H9 (cell line): Measurements from ENCODE around the gene EGFR. TPM values are rescaled to one million over a fixed set of nuclear protein-coding genes. Genes with fewer than 3 reads are reported as not detected.

Experiments used
- DNase-seq: peaks from one replicate; pipeline ENCODE4 v3.0.0-alpha.2; 2017
- H2AFZ ChIP-seq: one replicate; pipeline ENCODE4 v1.6.1; 2013; ENCODE audit warnings: mild to moderate bottlenecking, low read length, control low read depth, moderate library complexity
- H2AK5ac ChIP-seq: 2 replicates; pipeline ENCODE4 v1.6.1; 2013; ENCODE audit warnings: low read length, control low read depth, mixed read lengths; ENCODE audit not compliant: insufficient read length
- H2BK120ac ChIP-seq: one replicate; pipeline ENCODE4 v1.6.1; 2013; ENCODE audit warnings: low read depth, mild to moderate bottlenecking, low read length, control low read depth, inconsistent platforms; ENCODE audit not compliant: poor library complexity, severe bottlenecking
- H2BK12ac ChIP-seq: 2 replicates; pipeline ENCODE4 v1.6.1; 2013; ENCODE audit warnings: low read length, control low read depth, mixed read lengths, low read depth; ENCODE audit not compliant: insufficient read length
- H2BK15ac ChIP-seq: 2 replicates; pipeline ENCODE4 v1.6.1; 2013; ENCODE audit warnings: low read depth, low read length, control low read depth
- H2BK20ac ChIP-seq: one replicate; pipeline ENCODE4 v1.6.1; 2013; ENCODE audit warnings: low read depth, mild to moderate bottlenecking, low read length, control low read depth, inconsistent platforms; ENCODE audit not compliant: poor library complexity, severe bottlenecking
- H2BK5ac ChIP-seq: 2 replicates; pipeline ENCODE4 v1.6.1; 2013; ENCODE audit warnings: low read length, control low read depth, mixed read lengths; ENCODE audit not compliant: insufficient read length
- H3K14ac ChIP-seq: 2 replicates; pipeline ENCODE4 v1.6.1; 2013; ENCODE audit warnings: low read length, control low read depth; ENCODE audit not compliant: insufficient read depth
- H3K18ac ChIP-seq: 2 replicates; pipeline ENCODE4 v1.6.1; 2013; ENCODE audit warnings: low read depth, mild to moderate bottlenecking, mixed read lengths, low read length, control low read depth; ENCODE audit not compliant: insufficient read length
- H3K23ac ChIP-seq: 2 replicates; pipeline ENCODE4 v1.6.1; 2013; ENCODE audit warnings: low read length, control low read depth, mixed read lengths, low read depth; ENCODE audit not compliant: insufficient read length
- H3K23me2 ChIP-seq: 2 replicates; pipeline ENCODE4 v1.6.1; 2013; ENCODE audit warnings: low read depth, mild to moderate bottlenecking, mixed read lengths, low read length, control low read depth; ENCODE audit not compliant: insufficient read length, poor library complexity, severe bottlenecking
- H3K27ac ChIP-seq: 2 replicates; pipeline ENCODE4 v1.5.1; 2013; ENCODE audit warnings: low read length, control low read depth, mixed read lengths, low read depth; ENCODE audit not compliant: insufficient read length
- H3K27me3 ChIP-seq: 2 replicates; pipeline ENCODE4 v1.6.1; 2013; ENCODE audit warnings: low read length, control low read depth, inconsistent platforms; ENCODE audit not compliant: insufficient read depth
- H3K4ac ChIP-seq: 2 replicates; pipeline ENCODE4 v1.6.1; 2013; ENCODE audit warnings: low read depth, mild to moderate bottlenecking, control low read depth, inconsistent platforms, low read length, moderate library complexity
- H3K4me1 ChIP-seq: 2 replicates; pipeline ENCODE4 v1.6.1; 2013; ENCODE audit warnings: low read length, control low read depth, inconsistent platforms; ENCODE audit not compliant: insufficient read depth
- H3K4me2 ChIP-seq: 2 replicates; pipeline ENCODE4 v1.6.1; 2013; ENCODE audit warnings: low read length, control low read depth, mixed read lengths; ENCODE audit not compliant: insufficient read length, insufficient read depth
- H3K56ac ChIP-seq: 2 replicates; pipeline ENCODE4 v1.6.1; 2013; ENCODE audit warnings: low read depth, mild to moderate bottlenecking, mixed read lengths, low read length, control low read depth; ENCODE audit not compliant: insufficient read length
- H3K79me1 ChIP-seq: 2 replicates; pipeline ENCODE4 v1.6.1; 2013; ENCODE audit warnings: low read depth, mild to moderate bottlenecking, moderate library complexity, low read length, control low read depth, inconsistent platforms; ENCODE audit not compliant: insufficient read depth, poor library complexity, severe bottlenecking
- H3K79me2 ChIP-seq: 2 replicates; pipeline ENCODE4 v1.6.1; 2013; ENCODE audit warnings: low read length, control low read depth, inconsistent platforms; ENCODE audit not compliant: insufficient read depth
- H3K9ac ChIP-seq: 2 replicates; pipeline ENCODE4 v1.6.1; 2013; ENCODE audit warnings: low read length, control low read depth, mixed read lengths; ENCODE audit not compliant: insufficient read length; ENCODE audit errors: extremely low read depth
- H3K9me3 ChIP-seq: one replicate; pipeline ENCODE4 v1.6.1; 2013; ENCODE audit warnings: low read depth, low read length, inconsistent platforms; ENCODE audit not compliant: control insufficient read depth
- H3T11ph ChIP-seq: one replicate; pipeline ENCODE4 v1.6.1; 2013; ENCODE audit warnings: mild to moderate bottlenecking, low read length, control low read depth, inconsistent platforms
- H4K20me1 ChIP-seq: one replicate; pipeline ENCODE4 v1.6.1; 2013; ENCODE audit not compliant: control insufficient read depth, insufficient read length, insufficient read depth
- H4K5ac ChIP-seq: 2 replicates; pipeline ENCODE4 v1.6.1; 2013; ENCODE audit warnings: low read depth, mild to moderate bottlenecking, mixed read lengths, low read length, control low read depth; ENCODE audit not compliant: insufficient read length
- H4K8ac ChIP-seq: replicated peaks from 2 replicates; pipeline ENCODE4 v1.6.1; 2013; ENCODE audit warnings: low read length, control low read depth, mixed read lengths, low read depth; ENCODE audit not compliant: insufficient read length
- H4K91ac ChIP-seq: 2 replicates; pipeline ENCODE4 v1.6.1; 2013; ENCODE audit warnings: low read depth, mild to moderate bottlenecking, moderate library complexity, mixed read lengths, low read length, control low read depth; ENCODE audit not compliant: insufficient read length
- H3K27ac Mint-ChIP-seq, 3 experiments: 2 replicates in 2 of 3; 3 replicates in 1 of 3; pipeline ENCODE4 v1.8.0; 2020 to 2021; ENCODE audit warnings: mixed read lengths in 3 of 3, mild to moderate bottlenecking in 1 of 3, moderate library complexity in 1 of 3
- H3K27me3 Mint-ChIP-seq: 2 replicates; pipeline ENCODE4 v1.8.0; 2021; ENCODE audit warnings: low read depth, mild to moderate bottlenecking, moderate library complexity, mixed read lengths
- H3K36me3 Mint-ChIP-seq, 3 experiments: 2 replicates in 2 of 3; 3 replicates in 1 of 3; pipeline ENCODE4 v1.8.0; 2020 to 2021; ENCODE audit warnings: low read depth in 3 of 3, mixed read lengths in 3 of 3; ENCODE audit not compliant: insufficient read depth in 1 of 3
- H3K4me1 Mint-ChIP-seq, 2 experiments: 2 replicates each; pipeline ENCODE4 v1.8.0; 2020; ENCODE audit warnings: mixed read lengths in 2 of 2
- H3K4me3 Mint-ChIP-seq, 2 experiments: 2 replicates in 1 of 2; 3 replicates in 1 of 2; pipeline ENCODE4 v1.8.0; 2020 to 2021; ENCODE audit warnings: mild to moderate bottlenecking in 2 of 2, mixed read lengths in 2 of 2, moderate library complexity in 1 of 2
- H3K9me3 Mint-ChIP-seq, 2 experiments: 2 replicates in 1 of 2; 3 replicates in 1 of 2; pipeline ENCODE4 v1.8.0; 2020; ENCODE audit warnings: mild to moderate bottlenecking in 2 of 2, mixed read lengths in 2 of 2, moderate library complexity in 1 of 2
- WGBS: extraction: QIAGEN DNeasy Blood & Tissue Kit; methylation state at CpG from one replicate; pipeline ENCODE4 v1.1.7; 2013; ENCODE audit warnings: missing lambda C conversion rate, low lambda C conversion rate, mixed read lengths; ENCODE audit not compliant: insufficient read length; ENCODE audit errors: extremely low coverage; 5-methylcytosine and 5-hydroxymethylcytosine counted together
- total RNA-seq: library from RNA; stranded (reverse); gene quantifications from 2 replicates; pipeline ENCODE4 v1.2.1, GENCODE V29; 2021
- TF ChIP-seq, protein P1 (sequence below): fragments of 200-600 bp; sonication (generic); conservative IDR thresholded peaks from 3 replicates; pipeline ENCODE4 v1.8.0; 2021; ENCODE audit warnings: antibody characterized with exemption, mild to moderate bottlenecking

Gene EGFR
- total RNA-seq, 1 experiment from 2014 or later, result 3.3 TPM

DNA sequence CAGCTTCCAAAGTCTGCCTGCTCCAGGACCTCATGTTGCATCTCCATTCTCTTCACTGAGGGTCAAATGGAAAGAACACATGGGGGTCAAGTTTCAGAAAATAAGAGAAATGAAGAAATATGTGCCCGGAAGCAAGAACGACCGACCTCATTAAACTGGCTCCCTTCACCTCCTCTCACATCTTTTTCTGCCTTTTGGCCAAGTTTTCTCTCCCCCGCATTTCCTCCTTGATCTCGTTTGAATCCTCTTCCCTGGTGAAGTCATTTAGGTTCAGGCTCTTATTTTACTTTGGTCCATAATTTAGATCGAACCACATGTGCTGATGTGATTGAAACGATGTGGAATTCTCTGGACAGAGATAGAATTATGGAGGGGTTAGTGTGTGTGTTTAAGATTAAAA is 44.2 kb downstream of the EGFR start:
- Histone ChIP-seq H4K5ac (no peak overlapping the region), H3K9ac (no peak overlapping the region), H3K27ac (no peak overlapping the region), H2AFZ (no peak overlapping the region), H3K4ac (no peak overlapping the region), H3K56ac (no peak overlapping the region), H3K4me2 (no peak overlapping the region), H2BK12ac (no peak overlapping the region), H3K14ac (no peak overlapping the region), H3K18ac (no peak overlapping the region), H2BK5ac (no peak overlapping the region), H4K8ac (no peak overlapping the region), H3K4me1 (peaks cover 4% of the 10 kb centered on the region; the same call in 1 of the 2 replicates), H2AK5ac (no peak overlapping the region), H4K20me1 (no peaks in the 10 kb centered on the region), H2BK20ac (no peak overlapping the region), H3K79me2 (no peaks in the 10 kb centered on the region), H2BK120ac (no peak overlapping the region), H3K23ac (no peak overlapping the region), H3K23me2 (no peaks in the 10 kb centered on the region), H3K9me3 (no peaks in the 10 kb centered on the region), H2BK15ac (no peak overlapping the region), H4K91ac (no peak overlapping the region), H3K27me3 (no peaks in the 10 kb centered on the region), H3T11ph (no peak overlapping the region), H3K79me1 (no peaks in the 10 kb centered on the region)
- DNase-seq, result no peak
- TF ChIP-seq, protein P1, sequence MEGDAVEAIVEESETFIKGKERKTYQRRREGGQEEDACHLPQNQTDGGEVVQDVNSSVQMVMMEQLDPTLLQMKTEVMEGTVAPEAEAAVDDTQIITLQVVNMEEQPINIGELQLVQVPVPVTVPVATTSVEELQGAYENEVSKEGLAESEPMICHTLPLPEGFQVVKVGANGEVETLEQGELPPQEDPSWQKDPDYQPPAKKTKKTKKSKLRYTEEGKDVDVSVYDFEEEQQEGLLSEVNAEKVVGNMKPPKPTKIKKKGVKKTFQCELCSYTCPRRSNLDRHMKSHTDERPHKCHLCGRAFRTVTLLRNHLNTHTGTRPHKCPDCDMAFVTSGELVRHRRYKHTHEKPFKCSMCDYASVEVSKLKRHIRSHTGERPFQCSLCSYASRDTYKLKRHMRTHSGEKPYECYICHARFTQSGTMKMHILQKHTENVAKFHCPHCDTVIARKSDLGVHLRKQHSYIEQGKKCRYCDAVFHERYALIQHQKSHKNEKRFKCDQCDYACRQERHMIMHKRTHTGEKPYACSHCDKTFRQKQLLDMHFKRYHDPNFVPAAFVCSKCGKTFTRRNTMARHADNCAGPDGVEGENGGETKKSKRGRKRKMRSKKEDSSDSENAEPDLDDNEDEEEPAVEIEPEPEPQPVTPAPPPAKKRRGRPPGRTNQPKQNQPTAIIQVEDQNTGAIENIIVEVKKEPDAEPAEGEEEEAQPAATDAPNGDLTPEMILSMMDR, result no peak
- H3K27me3 Mint-ChIP-seq, result no peaks in the 10 kb centered on the region; the same call in 1 of the 2 replicates
- H3K4me3 Mint-ChIP-seq, result no peak overlapping the region
- no peaks in the 10 kb centered on the region for H3K36me3 Mint-ChIP-seq
- no peaks in the 10 kb centered on the region for H3K9me3 Mint-ChIP-seq
- H3K27ac Mint-ChIP-seq, result no peak overlapping the region
- WGBS, result no CpG with 5 or more reads among the region's 7 CpGs
- peaks cover 17 to 19% of the 10 kb centered on the region in 2 experiments for H3K4me1 Mint-ChIP-seq
